KOPT-K1 (cell line): ENCODE measurements around the gene GART.
"Not testable (repeated sequence)": the region's sequence is repeated elsewhere in the genome, so short reads cannot be mapped to it uniquely, and the experiment has no call there.

Source experiments
- H3K27ac ChIP-seq: fragments of 200-600 bp; sonication (generic); 2 replicates; pipeline ENCODE4 v1.5.1; 2016; ENCODE audit warnings: antibody characterized with exemption, mild to moderate bottlenecking, low read depth, low read length; ENCODE audit not compliant: poor library complexity, severe bottlenecking
- H3K36me3 ChIP-seq: fragments of 200-600 bp; sonication (generic); 2 replicates; pipeline ENCODE4 v1.5.1; 2017; ENCODE audit warnings: antibody characterized with exemption, mild to moderate bottlenecking, low read length, moderate library complexity; ENCODE audit not compliant: insufficient read depth
- H3K9me3 ChIP-seq: fragments of 200-600 bp; sonication (generic); 2 replicates; pipeline ENCODE4 v1.5.1; 2017; ENCODE audit warnings: antibody characterized with exemption, low read length, mild to moderate bottlenecking; ENCODE audit not compliant: insufficient read depth, poor library complexity, severe bottlenecking

GART gene

GRCh38 chr21:33510826-33511225 lies 31.1 kb downstream of the GART start:
- Histone ChIP-seq H3K9me3 (no peaks in the 10 kb centered on the region), H3K36me3 (peaks cover 100% of the 10 kb centered on the region), H3K27ac (no peak overlapping the region)

- H3K36me3 ChIP-seq = peaks cover 96% of the 10 kb centered on the region
- not testable (repeated sequence) for H3K9me3 ChIP-seq
Measured at GRCh38 chr21:33507003-33507402, 34.9 kb downstream of the GART start.

GRCh38 chr21:33505833-33506232 lies 36.1 kb downstream of the GART start:
- H3K36me3 ChIP-seq = peaks cover 93% of the 10 kb centered on the region
- H3K27ac ChIP-seq = no peak overlapping the region
- H3K9me3 ChIP-seq = no peaks in the 10 kb centered on the region

More at GRCh38 chr21:33507003-33507402, 34.9 kb downstream of the GART start:
- H3K27ac ChIP-seq = not testable (repeated sequence)

- Histone ChIP-seq H3K9me3 (no peaks in the 10 kb centered on the region), H3K27ac (no peak overlapping the region), H3K36me3 (peaks cover 2% of the 10 kb centered on the region; the same call in 1 of the 2 replicates)
Measured at GRCh38 chr21:33496345-33496744, 45.6 kb downstream of the GART start.

GRCh38 chr21:33495743-33496142 lies 46.2 kb downstream of the GART start:
- Histone ChIP-seq H3K9me3 (no peaks in the 10 kb centered on the region), H3K27ac (no peak overlapping the region), H3K36me3 (no peaks in the 10 kb centered on the region)

GRCh38 chr21:33493756-33494155 lies 48.2 kb downstream of the GART start:
- Histone ChIP-seq H3K27ac (no peak overlapping the region), H3K36me3 (no peaks in the 10 kb centered on the region), H3K9me3 (no peaks in the 10 kb centered on the region)

- no peak overlapping the region for H3K27ac ChIP-seq
- no peaks in the 10 kb centered on the region for H3K36me3 ChIP-seq
- H3K9me3 ChIP-seq = no peaks in the 10 kb centered on the region
Measured at GRCh38 chr21:33492571-33492970, 49.3 kb downstream of the GART start.

- Histone ChIP-seq H3K9me3 (no peaks in the 10 kb centered on the region), H3K36me3 (no peaks in the 10 kb centered on the region), H3K27ac (peak within 1 kb of the TSS; percentile 52)
Measured at GRCh38 chr21:33491373-33492102, 50.4 kb downstream of the GART start, which contains the start of gene DNAJC28. Gene DNAJC28, minus strand, starts transcription at chr21:33491716. Its CDS starts 2,323 bp downstream, at chr21:33489393.

- no peaks in the 10 kb centered on the region for H3K9me3 ChIP-seq
- H3K27ac ChIP-seq = peak overlapping the region; percentile 52
- no peaks in the 10 kb centered on the region for H3K36me3 ChIP-seq
Measured at GRCh38 chr21:33490991-33491372, 50.9 kb downstream of the GART start.

GRCh38 chr21:33488936-33489335 lies 53.0 kb downstream of the GART start:
- H3K9me3 ChIP-seq = no peaks in the 10 kb centered on the region
- no peak overlapping the region for H3K27ac ChIP-seq
- H3K36me3 ChIP-seq = no peaks in the 10 kb centered on the region

- Histone ChIP-seq H3K27ac (no peak overlapping the region), H3K9me3 (no peaks in the 10 kb centered on the region), H3K36me3 (no peaks in the 10 kb centered on the region)
Measured at GRCh38 chr21:33487996-33488395, 53.9 kb downstream of the GART start.

- Histone ChIP-seq H3K27ac (no peak overlapping the region), H3K36me3 (no peaks in the 10 kb centered on the region), H3K9me3 (no peaks in the 10 kb centered on the region)
Measured at GRCh38 chr21:33481314-33481943, 60.5 kb downstream of the GART start.

- H3K27ac ChIP-seq = peak overlapping the region; percentile 58
- H3K36me3 ChIP-seq = no peaks in the 10 kb centered on the region
- H3K9me3 ChIP-seq = no peaks in the 10 kb centered on the region
Measured at GRCh38 chr21:33480481-33481103, 61.3 kb downstream of the GART start.

GRCh38 chr21:33479679-33480480 lies 62.0 kb downstream of the GART start, which contains the start of gene TMEM50B:
Gene TMEM50B, minus strand, starts transcription at chr21:33479974. Its CDS starts 11,089 bp downstream, at chr21:33468885.
- H3K9me3 ChIP-seq = no peaks in the 10 kb centered on the region
- peak within 1 kb of the TSS; percentile 62 for H3K27ac ChIP-seq
- H3K36me3 ChIP-seq = no peaks in the 10 kb centered on the region
